Measurements from ENCODE around the gene VPS51.

- TF ChIP-seq POLR2AphosphoS5 (IDR thresholded peaks at IDR 0.05; ENCODE audit: low read depth, low read length) = 0 out of 2 replicates have a peak, but pooled peaks have one; percentile 41
- no peak for TF ChIP-seq TAF1 (IDR thresholded peaks at IDR 0.05; ENCODE audit: borderline replicate concordance, insufficient read depth, low read length)
- TF ChIP-seq FOXP2 (optimal IDR thresholded peaks at IDR 0.05; ENCODE audit: borderline replicate concordance, extremely low read depth, extremely low read length, insufficient read depth) = no peak
- TF ChIP-seq SIN3A (IDR thresholded peaks at IDR 0.05; ENCODE audit: borderline replicate concordance, insufficient read depth, low read length) = no peak
- no peak for TF ChIP-seq REST (IDR thresholded peaks at IDR 0.05; ENCODE audit: insufficient read depth in 1 of 2, low read depth in 2 of 2, low read length in 2 of 2)
These were observed 16.7 kb downstream of the VPS51 start for GRCh38 chr11:65112546-65113360.
